ENCODE results near the gene PRLR. TPM values are rescaled to one million over a fixed set of nuclear protein-coding genes. Genes with fewer than 3 reads are reported as not detected.

PRLR gene
- total RNA-seq, 1 experiment from 2014 or later, result 2.5 TPM

GRCh38 chr5:35058374-35058788 lies 171.9 kb downstream of the PRLR start:
- Histone ChIP-seq H3K23ac (ENCODE audit: insufficient read length, low read depth, low read length) (no peak overlapping the region), H2AFZ (ENCODE audit: low read length) (no peak overlapping the region), H3K27me3 (ENCODE audit: insufficient read depth, low read length) (no peaks in the 10 kb centered on the region), H2BK20ac (ENCODE audit: low read depth, low read length, poor library complexity, severe bottlenecking) (no peak overlapping the region), H2BK15ac (ENCODE audit: low read depth, low read length) (no peak overlapping the region), H4K91ac (ENCODE audit: insufficient read length, low read depth, low read length) (no peak overlapping the region), H3K27ac (ENCODE audit: insufficient read length, low read depth, low read length) (no peak overlapping the region), H3K4me2 (ENCODE audit: insufficient read depth, insufficient read length, low read length) (no peak overlapping the region), H3K23me2 (ENCODE audit: insufficient read length, low read depth, low read length, poor library complexity, severe bottlenecking) (no peaks in the 10 kb centered on the region), H3K79me2 (ENCODE audit: insufficient read depth, low read length) (no peaks in the 10 kb centered on the region), H3K18ac (ENCODE audit: insufficient read length, low read depth, low read length) (no peak overlapping the region), H2BK5ac (ENCODE audit: insufficient read length, low read length) (no peak overlapping the region), H3K9me3 (ENCODE audit: control insufficient read depth, low read depth, low read length) (no peaks in the 10 kb centered on the region), H3K79me1 (ENCODE audit: insufficient read depth, low read depth, low read length, poor library complexity, severe bottlenecking) (no peaks in the 10 kb centered on the region), H2BK12ac (ENCODE audit: insufficient read length, low read depth, low read length) (no peak overlapping the region), H3K14ac (ENCODE audit: insufficient read depth, low read length) (no peak overlapping the region), H3K4ac (ENCODE audit: low read depth, low read length) (no peak overlapping the region), H2BK120ac (ENCODE audit: low read depth, low read length, poor library complexity, severe bottlenecking) (no peak overlapping the region), H4K8ac (replicated peaks; ENCODE audit: insufficient read length, low read depth, low read length) (no peak overlapping the region), H3K9ac (ENCODE audit: extremely low read depth, insufficient read length, low read length) (no peak overlapping the region), H4K20me1 (ENCODE audit: control insufficient read depth, insufficient read depth, insufficient read length) (no peaks in the 10 kb centered on the region), H3K4me1 (ENCODE audit: insufficient read depth, low read length) (peaks cover 3% of the 10 kb centered on the region; the same call in 1 of the 2 replicates), H4K5ac (ENCODE audit: insufficient read length, low read depth, low read length) (no peak overlapping the region), H3T11ph (ENCODE audit: low read length) (no peak overlapping the region), H2AK5ac (ENCODE audit: insufficient read length, low read length) (no peak overlapping the region), H3K56ac (ENCODE audit: insufficient read length, low read depth, low read length) (no peak overlapping the region)
- Mint-ChIP-seq H3K27me3 (ENCODE audit: low read depth) (no peaks in the 10 kb centered on the region), H3K4me3 (no peak overlapping the region), H3K4me1 (peaks cover 10 to 20% of the 10 kb centered on the region in 2 experiments), H3K36me3 (ENCODE audit: insufficient read depth in 1 of 3, low read depth in 3 of 3) (no peaks in the 10 kb centered on the region), H3K9me3 (no peaks in the 10 kb centered on the region), H3K27ac (no peak overlapping the region)
- DNase-seq, result no peak
- no CpG with 5 or more reads among the region's 3 CpGs for WGBS (ENCODE audit: extremely low coverage, insufficient read length, low lambda C conversion rate)
- no peak for TF ChIP-seq CTCF (conservative IDR thresholded peaks at IDR 0.05)
